HCT116 (cell line): ENCODE data around the gene FAM131B. TPM values are rescaled to one million over a fixed set of nuclear protein-coding genes. Genes with fewer than 3 reads are reported as not detected.

Experiments used
- ATAC-seq: fragments of 200-7000 bp; cut with Tn5 transposase; 2 replicates; pipeline ENCODE4 v1.9.1; 2020; ENCODE audit warnings: mild to moderate bottlenecking, moderate library complexity
- BruUV-seq: library from RNA; stranded (reverse); fragments of 400-500 nt; replicated peaks from 2 replicates; lab custom pipeline; 2021; lab: Mats Ljungman, UMichigan
- CTCF ChIA-PET: fragments of 300-600 bp; sonication (Branson Sonifier 250); formaldehyde crosslinking; loops from one replicate; lab custom pipeline; 2021; ENCODE audit warnings: antibody characterized with exemption; lab: Charles Lee
- POLR2A ChIA-PET: fragments of 300-600, 350-600 bp; sonication (Branson Sonifier 250); formaldehyde crosslinking; loops from one replicate; lab custom pipeline; 2021; ENCODE audit warnings: antibody characterized with exemption; lab: Charles Lee
- RAD21 ChIA-PET, 2 experiments: fragments of 300-600 bp; sonication (Branson Sonifier 250); formaldehyde crosslinking; loops; one replicate each; lab custom pipeline; 2023; ENCODE audit warnings: low total read pairs in 2 of 2; ENCODE audit not compliant: uncharacterized antibody in 2 of 2, unreplicated experiment in 2 of 2, low non-redundant PET in 1 of 2; lab: Charles Lee
- DNase-seq: peaks from one replicate; pipeline ENCODE4 v3.0.0-alpha.2; 2010; ENCODE audit warnings: low read depth, low spot score
- H2AFZ ChIP-seq: fragments of 200-600 bp; shearing (Covaris generic), sonication (generic); 2 replicates; pipeline ENCODE4 v1.6.1; 2017; ENCODE audit warnings: low read depth, mixed run types, mixed read lengths, antibody characterized with exemption, low read length; ENCODE audit not compliant: poor library complexity, severe bottlenecking
- H3K27ac ChIP-seq: 2 replicates; pipeline ENCODE4 v1.5.1; 2012; ENCODE audit warnings: low read depth, low read length
- H3K27me3 ChIP-seq: fragments of 200-600 bp; sonication (generic); 2 replicates; pipeline ENCODE4 v1.6.1; 2016; ENCODE audit warnings: mixed run types, low read length, mixed read lengths; ENCODE audit not compliant: insufficient read depth
- H3K36me3 ChIP-seq, 2 experiments: fragments of 200-500 bp in 1 of 2; fragments of 200-600 bp in 1 of 2; sonication (Bioruptor generic) in 1 of 2; sonication (generic) in 1 of 2; 2 replicates each; pipeline versions ENCODE4 v1.5.1 to v1.6.1; 2014 to 2016; ENCODE audit warnings: low read length in 2 of 2, inconsistent platforms in 1 of 2, mixed read lengths in 1 of 2, mixed run types in 1 of 2; ENCODE audit not compliant: insufficient read depth in 2 of 2, control insufficient read depth in 1 of 2
- H3K4me1 ChIP-seq, 2 experiments: fragments of 200-600 bp in 1 of 2; sonication (generic) in 1 of 2; 2 replicates each; pipeline versions ENCODE4 v1.5.1 to v1.6.1; 2012 to 2017; ENCODE audit warnings: low read length in 2 of 2, inconsistent platforms in 1 of 2, mild to moderate bottlenecking in 1 of 2, mixed read lengths in 1 of 2, mixed run types in 1 of 2, moderate library complexity in 1 of 2; ENCODE audit not compliant: insufficient read depth in 2 of 2, control insufficient read depth in 1 of 2
- H3K4me2 ChIP-seq: fragments of 200-600 bp; sonication (generic); 2 replicates; pipeline ENCODE4 v1.6.1; 2017; ENCODE audit warnings: mixed run types, low read length, mixed read lengths
- H3K4me3 ChIP-seq, 2 experiments: fragments of 200-600 bp in 1 of 2; sonication (generic) in 1 of 2; replicated peaks in 1 of 2; 2 replicates each; pipeline ENCODE4 v1.5.1; 2011 to 2016; ENCODE audit warnings: low read length in 2 of 2, control low read depth in 1 of 2, low read depth in 1 of 2, mild to moderate bottlenecking in 1 of 2, mixed read lengths in 1 of 2, mixed run types in 1 of 2
- H3K79me2 ChIP-seq: fragments of 200-600 bp; sonication (generic); 2 replicates; pipeline ENCODE4 v1.6.1; 2017; ENCODE audit warnings: mild to moderate bottlenecking, mixed run types, low read length, moderate library complexity, mixed read lengths; ENCODE audit not compliant: insufficient read depth
- H3K9ac ChIP-seq: fragments of 200-600 bp; sonication (generic); 2 replicates; pipeline ENCODE4 v1.6.1; 2016; ENCODE audit warnings: low read length, mixed read lengths
- H3K9me2 ChIP-seq: fragments of 200-600 bp; sonication (generic), shearing (Covaris generic); 2 replicates; pipeline ENCODE4 v1.6.1; 2017; ENCODE audit warnings: mixed run types, mild to moderate bottlenecking, moderate library complexity; ENCODE audit not compliant: insufficient read depth
- H3K9me3 ChIP-seq, 2 experiments: fragments of 200-500 bp in 1 of 2; fragments of 200-600 bp in 1 of 2; sonication (Bioruptor generic) in 1 of 2; sonication (generic) in 1 of 2; 2 replicates each; pipeline ENCODE4 v1.6.1; 2014 to 2017; ENCODE audit warnings: low read length in 2 of 2, mixed read lengths in 2 of 2, inconsistent platforms in 1 of 2, low read depth in 1 of 2, mild to moderate bottlenecking in 1 of 2, mixed run types in 1 of 2, moderate library complexity in 1 of 2; ENCODE audit not compliant: control insufficient read depth in 1 of 2, insufficient read depth in 1 of 2
- H4K20me1 ChIP-seq: fragments of 200-600 bp; sonication (generic), shearing (Covaris generic); 2 replicates; pipeline ENCODE4 v1.6.1; 2017; ENCODE audit warnings: mixed run types, mild to moderate bottlenecking, moderate library complexity; ENCODE audit not compliant: insufficient read depth
- EGR1 ChIP-seq: IDR thresholded peaks from 2 replicates; pipeline ENCODE4 v1.6.1; 2012; ENCODE audit warnings: low read depth
- EZH2 ChIP-seq: fragments of 200-600 bp; sonication (generic); IDR thresholded peaks from 2 replicates; pipeline ENCODE4 v1.6.1; 2017; ENCODE audit warnings: antibody characterized with exemption, mixed run types
- MAX ChIP-seq: IDR thresholded peaks from 2 replicates; pipeline ENCODE4 v1.6.1; 2012
- POLR2A ChIP-seq: IDR thresholded peaks from 2 replicates; pipeline ENCODE4 v1.7.0; 2011; ENCODE audit warnings: borderline replicate concordance; ENCODE audit not compliant: insufficient read depth, insufficient read length; ENCODE audit errors: extremely low read depth
- SP1 ChIP-seq: IDR thresholded peaks from 2 replicates; pipeline ENCODE4 v1.6.1; 2012; ENCODE audit warnings: low read depth
- SRF ChIP-seq: IDR thresholded peaks from 2 replicates; pipeline ENCODE4 v1.6.1; 2012; ENCODE audit warnings: low read depth
- intact Hi-C: fragments of 100-400 bp; cut with micrococcal nuclease; formaldehyde crosslinking; loops from 2 replicates; pipeline ENCODE4 v1.10.0; 2022
- total RNA-seq: library from RNA; stranded (reverse); gene quantifications from one replicate; pipeline ENCODE4 v1.2.1, GENCODE V29; 2021; ENCODE audit not compliant: unreplicated experiment
- TF ChIP-seq, protein P1 (sequence below), 3 experiments: fragments of 200-600 bp in 1 of 3; sonication (generic) in 1 of 3; IDR thresholded peaks in 2 of 3; conservative IDR thresholded peaks in 1 of 3; 2 replicates each; pipeline ENCODE4 v1.5.1; 2012 to 2017; ENCODE audit warnings: low read depth in 2 of 3, low read length in 2 of 3, antibody characterized with exemption in 1 of 3, borderline replicate concordance in 1 of 3, control low read depth in 1 of 3, mild to moderate bottlenecking in 1 of 3, mixed read lengths in 1 of 3, mixed run types in 1 of 3, moderate library complexity in 1 of 3; ENCODE audit not compliant: insufficient read depth in 1 of 3

The FAM131B gene
- total RNA-seq, 1 experiment from 2014 or later, result 0.20 TPM

DNA sequence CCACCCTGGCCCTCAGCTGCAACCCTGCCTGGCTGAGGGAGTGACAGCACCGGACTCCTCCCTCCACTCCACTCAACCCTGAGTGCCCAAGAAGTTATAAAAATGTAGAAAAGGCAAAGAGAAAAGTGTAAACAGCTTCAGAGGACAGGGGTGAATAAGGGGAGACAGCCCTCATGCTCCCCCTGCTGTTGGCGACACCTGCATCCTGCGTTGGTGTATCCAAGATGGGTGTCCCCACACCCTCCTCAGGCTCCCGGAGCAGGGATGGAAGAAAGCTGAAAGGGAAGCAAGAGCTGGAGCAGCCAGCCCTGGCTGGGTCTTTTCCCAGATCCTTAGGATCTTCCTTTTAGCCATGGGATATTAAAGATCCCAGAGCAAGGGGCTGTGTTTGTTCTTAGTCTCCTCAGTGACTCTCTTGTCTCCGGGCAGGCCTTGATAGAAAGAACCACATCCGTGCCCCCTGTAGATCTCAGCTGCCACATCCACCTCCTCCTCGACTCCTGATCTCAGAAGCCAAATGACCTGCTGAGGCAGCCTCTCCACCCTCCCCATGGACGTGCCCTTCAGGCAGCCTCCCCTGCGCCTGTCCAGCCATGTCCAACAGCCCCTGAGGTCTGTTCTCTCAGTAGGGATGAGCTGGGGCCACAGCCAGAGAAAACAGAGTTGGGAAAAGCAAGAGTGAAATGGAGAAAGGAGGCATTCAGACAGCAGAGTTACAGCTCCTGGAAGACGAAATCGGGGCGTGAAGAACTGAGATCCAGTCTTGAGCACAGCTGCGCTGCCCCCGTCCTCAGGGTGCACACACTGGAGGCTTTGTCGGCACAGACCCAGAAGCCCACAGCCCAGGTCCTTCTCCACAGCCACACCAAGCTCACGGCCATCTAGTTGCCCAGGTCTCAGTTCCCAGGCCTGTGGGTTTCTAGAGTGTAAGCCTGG, 6.8 kb downstream of the FAM131B start:
- no peak overlapping the region for H3K27ac ChIP-seq
- H2AFZ ChIP-seq, result no peak overlapping the region
- DNase-seq, result no peak
- no peak overlapping the region for H3K4me3 ChIP-seq
- peak; percentile 69 for ATAC-seq
- H3K9me3 ChIP-seq, result no peaks in the 10 kb centered on the region
- ChIA-PET RAD21 (no interaction called here), POLR2A (no interaction called here), CTCF (no interaction called here)
- H3K4me2 ChIP-seq, result no peak overlapping the region
- no peaks in the 10 kb centered on the region for H4K20me1 ChIP-seq
- H3K27me3 ChIP-seq, result no peaks in the 10 kb centered on the region
- intact Hi-C loops, result no loop called here
- H3K36me3 ChIP-seq, result no peaks in the 10 kb centered on the region
- no TSS peak for BruUV-seq
- no peaks in the 10 kb centered on the region for H3K9me2 ChIP-seq
- H3K79me2 ChIP-seq, result no peaks in the 10 kb centered on the region
- no peak overlapping the region for H3K9ac ChIP-seq
- H3K4me1 ChIP-seq, result no peaks in the 10 kb centered on the region
- TF ChIP-seq, protein P1, sequence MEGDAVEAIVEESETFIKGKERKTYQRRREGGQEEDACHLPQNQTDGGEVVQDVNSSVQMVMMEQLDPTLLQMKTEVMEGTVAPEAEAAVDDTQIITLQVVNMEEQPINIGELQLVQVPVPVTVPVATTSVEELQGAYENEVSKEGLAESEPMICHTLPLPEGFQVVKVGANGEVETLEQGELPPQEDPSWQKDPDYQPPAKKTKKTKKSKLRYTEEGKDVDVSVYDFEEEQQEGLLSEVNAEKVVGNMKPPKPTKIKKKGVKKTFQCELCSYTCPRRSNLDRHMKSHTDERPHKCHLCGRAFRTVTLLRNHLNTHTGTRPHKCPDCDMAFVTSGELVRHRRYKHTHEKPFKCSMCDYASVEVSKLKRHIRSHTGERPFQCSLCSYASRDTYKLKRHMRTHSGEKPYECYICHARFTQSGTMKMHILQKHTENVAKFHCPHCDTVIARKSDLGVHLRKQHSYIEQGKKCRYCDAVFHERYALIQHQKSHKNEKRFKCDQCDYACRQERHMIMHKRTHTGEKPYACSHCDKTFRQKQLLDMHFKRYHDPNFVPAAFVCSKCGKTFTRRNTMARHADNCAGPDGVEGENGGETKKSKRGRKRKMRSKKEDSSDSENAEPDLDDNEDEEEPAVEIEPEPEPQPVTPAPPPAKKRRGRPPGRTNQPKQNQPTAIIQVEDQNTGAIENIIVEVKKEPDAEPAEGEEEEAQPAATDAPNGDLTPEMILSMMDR (IDR thresholded peaks at IDR 0.05 in 2 of 3, conservative IDR thresholded peaks at IDR 0.05 in 1 of 3; ENCODE audit: borderline replicate concordance in 1 of 3, insufficient read depth in 1 of 3, low read depth in 2 of 3, low read length in 2 of 3), result peak in 2 of 3 experiments; percentile 12 to 14; a peak in 2 of 6 replicates
- TF ChIP-seq POLR2A, result no peak

- no peak overlapping the region for H2AFZ ChIP-seq
These were observed 7.5 kb downstream of the FAM131B start for GRCh38 chr7:143354965-143355364.

More at GRCh38 chr7:143354965-143355364, 7.5 kb downstream of the FAM131B start:
- ATAC-seq (no peak), DNase-seq (no peak)
- Histone ChIP-seq H3K9ac (no peak overlapping the region), H3K4me1 (no peaks in the 10 kb centered on the region), H4K20me1 (no peaks in the 10 kb centered on the region), H3K79me2 (no peaks in the 10 kb centered on the region), H3K27me3 (no peaks in the 10 kb centered on the region), H3K9me3 (no peaks in the 10 kb centered on the region), H3K36me3 (no peaks in the 10 kb centered on the region), H3K4me2 (no peak overlapping the region), H3K4me3 (no peak overlapping the region), H3K9me2 (no peaks in the 10 kb centered on the region), H3K27ac (no peak overlapping the region)
- ChIA-PET CTCF (no interaction called here), RAD21 (no interaction called here), POLR2A (no interaction called here)
- BruUV-seq, result no TSS peak
- intact Hi-C loops, result no loop called here
- TF ChIP-seq MAX (no peak), EGR1 (no peak), SRF (no peak), SP1 (no peak), EZH2 (no peak)
